HepG2 (cell line): Measurements from ENCODE around the gene PXT1. TPM values are rescaled to one million over a fixed set of nuclear protein-coding genes. Genes with fewer than 3 reads are reported as not detected.
A peak's percentile ranks its signal among the peaks of the same experiment; 100 is the strongest.

Source experiments
- CREM ChIP-seq, 2 experiments: sonication (generic) in 1 of 2; formaldehyde crosslinking in 1 of 2; IDR thresholded peaks; 2 replicates each; pipeline versions ENCODE4 v1.4.0 to v1.6.1; 2016 to 2020; ENCODE audit warnings: antibody characterized with exemption in 1 of 2, mild to moderate bottlenecking in 1 of 2, missing genetic modification reagents in 1 of 2
- ELK4 ChIP-seq: sonication (generic); formaldehyde crosslinking; IDR thresholded peaks from 2 replicates; pipeline ENCODE4 v1.9.0; 2021; ENCODE audit warnings: missing genetic modification reagents, borderline replicate concordance
- KMT2A ChIP-seq: sonication (generic); formaldehyde crosslinking; IDR thresholded peaks from 2 replicates; pipeline ENCODE4 v1.4.0; 2020; ENCODE audit warnings: missing genetic modification reagents
- NFYC ChIP-seq: IDR thresholded peaks from 2 replicates; pipeline ENCODE4 v1.6.1; 2016; ENCODE audit warnings: missing genetic modification reagents, missing compliant biosample characterization
- RCOR2 ChIP-seq: IDR thresholded peaks from 2 replicates; pipeline ENCODE4 v1.6.1; 2016; ENCODE audit warnings: missing biosample characterization, missing genetic modification reagents
- TOE1 ChIP-seq: sonication (generic); formaldehyde crosslinking; IDR thresholded peaks from 2 replicates; pipeline ENCODE4 v1.4.0; 2020; ENCODE audit warnings: mild to moderate bottlenecking, missing genetic modification reagents
- YEATS2 ChIP-seq: sonication (generic); formaldehyde crosslinking; IDR thresholded peaks from 2 replicates; pipeline ENCODE4 v1.4.0; 2020; ENCODE audit warnings: missing genetic modification reagents, borderline replicate concordance
- ZBTB46 ChIP-seq: sonication (generic); formaldehyde crosslinking; IDR thresholded peaks from 2 replicates; pipeline ENCODE4 v1.4.0; 2020; ENCODE audit warnings: mild to moderate bottlenecking, missing genetic modification reagents, borderline replicate concordance
- ZFP37 ChIP-seq: sonication (generic); formaldehyde crosslinking; IDR thresholded peaks from 2 replicates; pipeline ENCODE4 v1.4.0; 2020; ENCODE audit warnings: missing genetic modification reagents, borderline replicate concordance
- ZNF142 ChIP-seq: sonication (generic); formaldehyde crosslinking; IDR thresholded peaks from 2 replicates; pipeline ENCODE4 v1.4.0; 2020; ENCODE audit warnings: missing genetic modification reagents
- ZNF280D ChIP-seq: sonication (generic); formaldehyde crosslinking; IDR thresholded peaks from 2 replicates; pipeline ENCODE4 v1.5.1; 2020; ENCODE audit warnings: mild to moderate bottlenecking, missing genetic modification reagents
- ZNF331 ChIP-seq: sonication (generic); formaldehyde crosslinking; IDR thresholded peaks from 2 replicates; pipeline ENCODE4 v1.4.0; 2020; ENCODE audit warnings: missing genetic modification reagents
- ZNF335 ChIP-seq: sonication (generic); formaldehyde crosslinking; IDR thresholded peaks from 2 replicates; pipeline ENCODE4 v1.4.0; 2020; ENCODE audit warnings: missing genetic modification reagents
- ZNF589 ChIP-seq: sonication (generic); formaldehyde crosslinking; conservative IDR thresholded peaks from 2 replicates; pipeline ENCODE4 v1.8.0; 2022; ENCODE audit warnings: mild to moderate bottlenecking, moderate library complexity, missing genetic modification reagents
- ZNF629 ChIP-seq: sonication (generic); formaldehyde crosslinking; conservative IDR thresholded peaks from 2 replicates; pipeline ENCODE4 v1.5.0; 2020; ENCODE audit warnings: missing genetic modification reagents
- ZNF713 ChIP-seq: sonication (generic); formaldehyde crosslinking; IDR thresholded peaks from 2 replicates; pipeline ENCODE4 v1.4.0; 2020; ENCODE audit warnings: mild to moderate bottlenecking, missing genetic modification reagents
- polyA plus RNA-seq, 8 experiments: library from polyadenylated mRNA; depleted of rRNA in 3 of 8; stranded (reverse) in 7 of 8; unstranded in 1 of 8; fragments of >200 nt; fragmentation: Illumina TruSeq in 4 of 8; extraction: Trizol in 4 of 8; gene quantifications; 2 replicates each; pipeline versions ENCODE4 v1.2.1 to v1.2.3, GENCODE V29; 2011 to 2016; ENCODE audit warnings: low read depth in 4 of 8, missing spikeins in 1 of 8, mixed read lengths in 1 of 8; ENCODE audit not compliant: insufficient read depth in 1 of 8
- total RNA-seq, 5 experiments: library from RNA; depleted of rRNA; stranded (reverse); fragments of >200 nt; fragmentation: Illumina TruSeq; extraction: Trizol; gene quantifications; 2 replicates each; pipeline ENCODE4 v1.2.3, GENCODE V29; 2016; ENCODE audit warnings: low read depth in 1 of 5

Gene PXT1
- total and polyA plus RNA-seq, 2 of the 13 experiments (the other 11 are each of a cell fraction or from before 2014, with no cell fraction given): 0.04 TPM; not detected in 1

GRCh38 chr6:36443471-36444428 lies 1.1 kb upstream of the PXT1 start (continued):
- peak; percentile 41; the same call in 1 of the 2 replicates for TF ChIP-seq CREM (IDR thresholded peaks at IDR 0.05)
- TF ChIP-seq CREM (CRISPR knock-in tag; IDR thresholded peaks at IDR 0.05): no peak
- TF ChIP-seq ZNF335: no peak
- TF ChIP-seq ZNF331 (CRISPR knock-in tag): peak; percentile 51; the same call in 1 of the 2 replicates
- no peak for TF ChIP-seq TOE1 (CRISPR knock-in tag)
- 0 out of 2 replicates have a peak, but pooled peaks have one; percentile 29 for TF ChIP-seq ZFP37 (CRISPR knock-in tag)
- TF ChIP-seq ZNF280D (CRISPR knock-in tag): no peak
- no peak for TF ChIP-seq ZNF713 (CRISPR knock-in tag)
- peak; percentile 49; the same call in 1 of the 2 replicates for TF ChIP-seq KMT2A
- TF ChIP-seq ZNF589 (CRISPR knock-in tag): no peak
- no peak for TF ChIP-seq ZNF629 (CRISPR knock-in tag)
- 0 out of 2 replicates have a peak, but pooled peaks have one; percentile 12 for TF ChIP-seq YEATS2
- no peak for TF ChIP-seq ELK4
- TF ChIP-seq NFYC (CRISPR knock-in tag): no peak
- no peak for TF ChIP-seq ZNF142 (CRISPR knock-in tag)
- TF ChIP-seq RCOR2: 0 out of 2 replicates have a peak, but pooled peaks have one; percentile 15
- TF ChIP-seq ZBTB46: no peak
